ENCODE data around the gene L1CAM. TPM values are rescaled to one million over a fixed set of nuclear protein-coding genes. Genes with fewer than 3 reads are reported as not detected.
A peak's percentile ranks its signal among the peaks of the same experiment; 100 is the strongest.

Gene L1CAM
- total RNA-seq, 3 donors from 2014 or later = 0.29 to 1.8 (median 0.66) TPM

- Histone ChIP-seq H3K36me3 (no peaks in the 10 kb centered on the region), H3K4me3 (no peak overlapping the region), H3K27ac (no peak overlapping the region), H3K4me1 (no peaks in the 10 kb centered on the region), H3K9me3 (no peaks in the 10 kb centered on the region), H3K27me3 (peaks cover 5 to 73% of the 10 kb centered on the region in 2 donors)
- intact Hi-C loops (cut with DNase I; ENCODE audit: low total_unique reads) = no loop called here
- TF ChIP-seq POLR2AphosphoS5 (IDR thresholded peaks at IDR 0.05) (no peak), CTCF (IDR thresholded peaks at IDR 0.05) (no peak), POLR2A (IDR thresholded peaks at IDR 0.05) (no peak)
- DNase-seq (ENCODE audit: low spot score in 2 of 2) = no peak
Observed at GRCh38 chrX:153832728-153833127, 53.2 kb downstream of the L1CAM start.

DNA sequence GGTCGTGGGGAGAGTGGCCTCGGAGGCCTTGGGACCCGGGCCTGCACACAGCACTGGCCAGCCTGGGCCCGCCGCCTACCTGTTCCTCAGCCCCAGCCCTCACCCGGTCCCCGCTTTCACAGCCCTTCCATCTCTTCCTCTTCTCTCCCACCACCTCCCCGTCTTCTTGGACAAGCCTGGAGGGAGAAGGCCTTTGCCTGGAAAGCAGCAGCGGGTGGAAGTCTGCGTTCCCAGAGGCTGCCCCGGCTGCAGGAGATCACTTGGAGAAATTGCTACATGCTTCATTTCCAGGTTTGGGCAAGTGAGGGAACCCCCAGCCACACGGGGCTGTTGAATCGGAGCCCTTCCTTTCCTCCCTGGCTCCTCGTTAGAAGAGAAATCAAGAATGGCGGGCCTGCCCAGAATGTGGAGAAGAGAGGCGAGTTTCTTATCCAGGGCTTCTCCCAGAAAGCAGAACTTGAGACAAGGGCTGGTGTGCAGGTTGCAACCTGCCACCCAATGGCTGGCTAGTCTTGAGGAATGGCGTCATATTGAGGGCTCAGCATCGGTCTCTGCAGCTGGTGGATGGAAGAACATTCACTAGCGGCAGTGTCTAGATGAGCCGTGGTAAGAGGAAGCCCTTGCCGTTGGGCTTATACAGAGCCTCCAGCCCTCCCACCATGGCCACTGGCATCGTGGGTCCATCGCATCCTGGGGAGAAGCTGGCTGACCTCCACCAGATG is 54.4 kb downstream of the L1CAM start:
- DNase-seq (ENCODE audit: low spot score in 2 of 2) = no peak
- TF ChIP-seq POLR2AphosphoS5 (IDR thresholded peaks at IDR 0.05) (no peak), CTCF (IDR thresholded peaks at IDR 0.05) (no peak), POLR2A (IDR thresholded peaks at IDR 0.05) (no peak)
- no peaks in the 10 kb centered on the region for H3K4me1 ChIP-seq
- H3K9me3 ChIP-seq = no peaks in the 10 kb centered on the region
- H3K4me3 ChIP-seq = no peak overlapping the region
- intact Hi-C loops (cut with DNase I; ENCODE audit: low total_unique reads) = no loop called here
- H3K27me3 ChIP-seq = peaks cover 5 to 78% of the 10 kb centered on the region in 2 donors
- no peaks in the 10 kb centered on the region for H3K36me3 ChIP-seq
- no peak overlapping the region for H3K27ac ChIP-seq

GRCh38 chrX:153830640-153831428 is 55.1 kb downstream of the L1CAM start:
- no peak for DNase-seq (ENCODE audit: low spot score in 2 of 2)
- no peaks in the 10 kb centered on the region for H3K36me3 ChIP-seq
- no peaks in the 10 kb centered on the region for H3K9me3 ChIP-seq
- H3K27ac ChIP-seq = no peak overlapping the region
- TF ChIP-seq CTCF (IDR thresholded peaks at IDR 0.05) = no peak
- TF ChIP-seq POLR2A (IDR thresholded peaks at IDR 0.05) = no peak
- TF ChIP-seq POLR2AphosphoS5 (IDR thresholded peaks at IDR 0.05) = no peak
- peak overlapping the region in 2 of 3 donors; percentile 49 to 69 for H3K4me3 ChIP-seq
- H3K27me3 ChIP-seq = peaks cover 5 to 78% of the 10 kb centered on the region in 2 donors
- no peaks in the 10 kb centered on the region for H3K4me1 ChIP-seq
- intact Hi-C loops (cut with DNase I; ENCODE audit: low total_unique reads) = no loop called here

DNA sequence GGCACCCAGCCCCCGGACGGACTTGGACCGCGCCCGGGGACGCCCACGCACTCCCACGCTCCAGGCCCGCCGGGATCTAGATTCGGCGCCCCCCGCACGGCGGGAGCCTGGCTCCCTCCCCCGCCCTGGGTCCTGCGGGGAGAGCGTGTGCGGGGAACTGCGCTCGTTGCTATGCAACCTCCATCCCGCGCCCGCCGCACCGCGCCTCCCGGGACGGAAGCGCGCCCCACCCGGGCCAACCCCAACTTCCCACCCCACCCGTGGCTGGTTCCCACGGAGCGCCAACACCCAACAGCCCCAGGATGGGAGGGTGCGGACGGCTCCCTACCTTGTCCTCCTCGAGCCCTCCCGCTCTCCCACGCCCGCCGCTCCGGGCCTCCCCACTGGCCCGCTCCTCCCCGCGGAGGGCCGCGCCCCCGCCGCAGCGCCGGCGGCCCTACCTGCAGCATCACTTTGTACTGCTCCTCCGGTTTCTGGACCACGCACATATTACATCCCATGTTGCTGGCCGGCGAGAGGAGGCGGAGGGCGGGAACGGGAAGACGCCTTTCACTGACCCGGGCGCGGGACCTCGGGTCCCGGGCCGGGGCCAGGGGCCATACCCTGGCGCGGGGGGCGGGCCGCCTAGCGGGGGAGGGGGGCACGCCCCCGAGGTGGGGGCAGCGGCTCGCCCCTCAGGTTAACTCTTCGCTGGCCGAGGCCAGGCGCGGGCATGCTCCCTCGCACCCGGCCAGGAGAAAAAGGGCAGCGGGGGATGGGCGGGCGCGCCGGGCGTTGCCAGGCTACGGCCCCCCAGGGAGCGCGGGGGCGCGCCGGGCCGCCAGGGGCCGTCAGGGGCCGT is 56.0 kb downstream of the L1CAM start, which contains the start of gene PDZD4:
TSS of gene PDZD4 (minus strand) at position 746 of the 841 bp plus-strand sequence. CDS start at position 500, 246 bp downstream.
- H3K4me1 ChIP-seq = no peaks in the 10 kb centered on the region
- intact Hi-C loops (cut with DNase I; ENCODE audit: low total_unique reads) = no loop called here
- H3K27ac ChIP-seq = no peak within 1 kb of the TSS
- peak within 1 kb of the TSS; percentile 32 to 69 (median 49) for H3K4me3 ChIP-seq
- H3K27me3 ChIP-seq = peaks cover 5 to 82% of the 10 kb centered on the region in 2 donors
- H3K36me3 ChIP-seq = no peaks in the 10 kb centered on the region
- TF ChIP-seq POLR2AphosphoS5 (IDR thresholded peaks at IDR 0.05) = no peak
- TF ChIP-seq CTCF (IDR thresholded peaks at IDR 0.05) = no peak
- no peak for TF ChIP-seq POLR2A (IDR thresholded peaks at IDR 0.05)
- no peak for DNase-seq (ENCODE audit: low spot score in 2 of 2)
- no peaks in the 10 kb centered on the region for H3K9me3 ChIP-seq
